K562 (cell line): ENCODE data around the gene RIPOR1. TPM values are rescaled to one million over a fixed set of nuclear protein-coding genes. Genes with fewer than 3 reads are reported as not detected.

ENCODE experiments used
- ATAC-seq: fragments of 200-7000 bp; cut with Tn5 transposase; 3 replicates; pipeline ENCODE4 v1.9.1; 2020; ENCODE audit warnings: moderate library complexity
- BruUV-seq: library from RNA; stranded (reverse); fragments of 400-500 nt; replicated peaks from 2 replicates; lab custom pipeline; 2021; lab: Mats Ljungman, UMichigan
- CTCF ChIA-PET: fragments of 300-600 bp; formaldehyde crosslinking; extraction: SDS; loops from one replicate; lab custom pipeline; 2021; ENCODE audit warnings: low intra/inter-chr PET ratio; lab: Yijun Ruan, JAX
- POLR2A ChIA-PET: fragments of 300-600, 350-650 bp; sonication (Branson Sonifier 250); formaldehyde crosslinking; extraction: SDS; loops from one replicate; lab custom pipeline; 2021; ENCODE audit warnings: antibody characterized with exemption, inconsistent platforms; lab: Yijun Ruan, JAX
- DNase-seq, 4 experiments: peaks; one replicate each; pipeline versions ENCODE4 v3.0.0 to v3.0.0-alpha.2; 2011 to 2018; ENCODE audit warnings: low spot score in 3 of 4, mixed read lengths in 3 of 4; ENCODE audit errors: extremely low read depth in 1 of 4
- FAIRE-seq: peaks from 2 replicates; lab custom pipeline; 2011; peaks lifted over from hg19 to GRCh38; lab: Jason Lieb, UNC
- H2AFZ ChIP-seq: 2 replicates; pipeline ENCODE4 v1.6.0; 2011; ENCODE audit warnings: low read depth, low read length, control low read depth, inconsistent platforms
- H3K27ac ChIP-seq: fragments of 200-600 bp; 3 replicates; pipeline ENCODE4 v1.8.0; 2011; ENCODE audit warnings: low read depth, mild to moderate bottlenecking, control low read depth, inconsistent platforms, low read length, moderate library complexity, mixed read lengths; ENCODE audit errors: extremely low read depth
- H3K27me3 ChIP-seq, 2 experiments: fragments of 300-600 bp in 1 of 2; 2 replicates in 1 of 2; 3 replicates in 1 of 2; pipeline versions ENCODE4 v1.6.0 to v1.8.0; 2011; ENCODE audit warnings: inconsistent platforms in 2 of 2, low read length in 2 of 2, mild to moderate bottlenecking in 1 of 2, mixed read lengths in 1 of 2, moderate library complexity in 1 of 2; ENCODE audit not compliant: control insufficient read depth in 2 of 2, insufficient read depth in 2 of 2
- H3K36me3 ChIP-seq: fragments of 300-600 bp; 3 replicates; pipeline ENCODE4 v1.8.0; 2011; ENCODE audit warnings: mild to moderate bottlenecking, low read length, inconsistent platforms; ENCODE audit not compliant: control insufficient read depth, insufficient read depth
- H3K4me1 ChIP-seq, 2 experiments: fragments of 200-600 bp in 1 of 2; replicated peaks in 1 of 2; 2 replicates in 1 of 2; 3 replicates in 1 of 2; pipeline versions ENCODE4 v1.5.1 to v1.8.0; 2011; ENCODE audit warnings: inconsistent platforms in 2 of 2, low read length in 2 of 2, mild to moderate bottlenecking in 1 of 2, mixed read lengths in 1 of 2, moderate library complexity in 1 of 2; ENCODE audit not compliant: control insufficient read depth in 2 of 2, insufficient read depth in 2 of 2
- H3K4me2 ChIP-seq: 2 replicates; pipeline ENCODE4 v1.6.1; 2011; ENCODE audit warnings: low read length, control low read depth, inconsistent platforms, mixed read lengths; ENCODE audit not compliant: insufficient read depth
- H3K4me3 ChIP-seq: fragments of 200-600 bp; sonication (generic), shearing (Covaris generic); 2 replicates; pipeline ENCODE4 v1.5.1; 2016; ENCODE audit warnings: control low read depth, inconsistent platforms
- H3K79me2 ChIP-seq: fragments of 200-600 bp; 3 replicates; pipeline ENCODE4 v1.8.0; 2011; ENCODE audit warnings: low read length, inconsistent platforms; ENCODE audit not compliant: control insufficient read depth, insufficient read depth
- H3K9ac ChIP-seq, 2 experiments: 2 replicates each; pipeline versions ENCODE4 v1.6.0 to v1.6.1; 2011; ENCODE audit warnings: low read depth in 2 of 2, low read length in 2 of 2, control low read depth in 1 of 2, inconsistent platforms in 1 of 2, mild to moderate bottlenecking in 1 of 2, mixed read lengths in 1 of 2; ENCODE audit not compliant: insufficient read depth in 1 of 2
- H3K9me1 ChIP-seq: one replicate; pipeline ENCODE4 v1.6.0; 2011; ENCODE audit warnings: inconsistent platforms, mild to moderate bottlenecking, low read length, moderate library complexity; ENCODE audit not compliant: control insufficient read depth, insufficient read depth
- H3K9me3 ChIP-seq: replicated peaks from 2 replicates; pipeline ENCODE4 v1.5.1; 2011; ENCODE audit warnings: low read depth, low read length, inconsistent platforms; ENCODE audit not compliant: control insufficient read depth, insufficient read depth
- H4K20me1 ChIP-seq: replicated peaks from 2 replicates; pipeline ENCODE4 v1.6.1; 2011; ENCODE audit warnings: low read length, inconsistent platforms, mixed read lengths; ENCODE audit not compliant: control insufficient read depth, insufficient read depth
- EP400 ChIP-seq: fragments of 450-650 bp; IDR thresholded peaks from 2 replicates; pipeline ENCODE4 v1.6.1; 2017; ENCODE audit warnings: antibody characterized with exemption, mild to moderate bottlenecking, moderate library complexity
- ERF ChIP-seq: fragments of 450-650 bp; formaldehyde crosslinking; IDR thresholded peaks from 2 replicates; pipeline ENCODE4 v1.4.0; 2020; ENCODE audit warnings: mild to moderate bottlenecking, mixed read lengths
- FOXK2 ChIP-seq, 2 experiments: fragments of 450-650 bp; IDR thresholded peaks in 1 of 2; conservative IDR thresholded peaks in 1 of 2; 2 replicates each; pipeline ENCODE4 v1.6.1; 2016; ENCODE audit warnings: low read depth in 2 of 2, mild to moderate bottlenecking in 1 of 2
- MYC ChIP-seq, 2 experiments: fragments of 250-450 bp in 1 of 2; sonication (Bioruptor Pico) in 1 of 2; IDR thresholded peaks; 2 replicates each; pipeline versions ENCODE4 v1.5.1 to v1.6.1; 2012 to 2021; ENCODE audit warnings: low read depth in 2 of 2, borderline replicate concordance in 1 of 2, improper control_type of control experiment in 1 of 2, low read length in 1 of 2, mild to moderate bottlenecking in 1 of 2, moderate library complexity in 1 of 2
- POLR2H ChIP-seq: IDR thresholded peaks from 2 replicates; pipeline ENCODE4 v1.6.1; 2016; ENCODE audit warnings: missing genetic modification characterization, low read depth, mild to moderate bottlenecking, control low read depth, missing compliant biosample characterization, moderate library complexity
- SMAD2 ChIP-seq: fragments of 150-350 bp; IDR thresholded peaks from 2 replicates; pipeline ENCODE4 v1.6.1; 2014; ENCODE audit warnings: low read depth, mild to moderate bottlenecking, low read length
- SRF ChIP-seq, 2 experiments: fragments of 250-450, 450-650 bp in 1 of 2; sonication (Bioruptor Pico) in 1 of 2; sonication (generic) in 1 of 2; formaldehyde crosslinking; IDR thresholded peaks; 2 replicates each; pipeline versions ENCODE4 v1.5.0 to v1.5.1; 2020 to 2022; ENCODE audit warnings: mild to moderate bottlenecking in 1 of 2, missing genetic modification reagents in 1 of 2
- STAG1 ChIP-seq: sonication (generic); formaldehyde crosslinking; IDR thresholded peaks from 2 replicates; pipeline ENCODE4 v1.5.0; 2020; ENCODE audit warnings: missing genetic modification reagents, borderline replicate concordance
- WGBS: fragments of 100-300 bp; shearing (Covaris generic); methylation state at CpG from one replicate; pipeline ENCODE4 v1.1.6; 2016; ENCODE audit warnings: low coverage, mixed read lengths; ENCODE audit not compliant: insufficient coverage; ENCODE audit errors: missing lambda C conversion rate; 5-methylcytosine and 5-hydroxymethylcytosine counted together
- in situ Hi-C: fragments of 300-500 bp; cut with MboI; formaldehyde crosslinking; loops from 4 replicates; pipeline ENCODE4 v1.15.0; 2018; ENCODE audit warnings: inconsistent platforms, mixed read lengths
- intact Hi-C: fragments of 100-400 bp; cut with micrococcal nuclease; formaldehyde crosslinking; loops from 2 replicates; pipeline ENCODE4 v1.14.2; 2022
- polyA plus RNA-seq, 8 experiments: library from polyadenylated mRNA; depleted of rRNA in 4 of 8; stranded (reverse) in 5 of 8; unstranded in 3 of 8; fragments of >200 nt; fragmentation: Nextera tagmentation in 2 of 8; fragmentation: Illumina TruSeq in 1 of 8; extraction: Ambion mirVana in 2 of 8; extraction: Trizol in 1 of 8; gene quantifications; 2 replicates each; pipeline versions ENCODE4 v1.2.1 to v1.2.3, GENCODE V29; 2011 to 2014; ENCODE audit warnings: inconsistent platforms in 1 of 8, missing spikeins in 1 of 8
- total RNA-seq, 7 experiments: library from RNA; depleted of rRNA in 6 of 7; stranded (reverse); fragments of >200 nt in 6 of 7; fragmentation: Illumina TruSeq in 2 of 7; extraction: Trizol in 2 of 7; gene quantifications; 2 replicates each; pipeline versions ENCODE4 v1.2.1 to v1.2.3, GENCODE V29; 2011 to 2021; ENCODE audit warnings: low replicate concordance in 1 of 7
- TF ChIP-seq, protein P1 (sequence below): fragments of 450-650 bp; conservative IDR thresholded peaks from 2 replicates; pipeline ENCODE4 v1.6.1; 2016; ENCODE audit warnings: missing genetic modification characterization, low read depth, mild to moderate bottlenecking, missing compliant biosample characterization, moderate library complexity
- TF ChIP-seq, protein P2 (sequence below): sonication (generic); formaldehyde crosslinking; IDR thresholded peaks from 2 replicates; pipeline ENCODE4 v1.8.0; 2023; ENCODE audit warnings: missing genetic modification reagents, mild to moderate bottlenecking, borderline replicate concordance

The RIPOR1 gene
- total and polyA plus RNA-seq, 9 of the 15 experiments (the other 6 are each of a cell fraction or from before 2014, with no cell fraction given) = 0.36 to 31.1 (median 3.0) TPM

GRCh38 chr16:67561501-67561823 lies 32.8 kb downstream of the RIPOR1 start (continued):
- TF ChIP-seq MYC (IDR thresholded peaks at IDR 0.05; ENCODE audit: low read depth, low read length) (no peak), MYC (CRISPR knock-in tag; IDR thresholded peaks at IDR 0.05; ENCODE audit: borderline replicate concordance, low read depth) (peak; percentile 20; the same call in 1 of the 2 replicates), SMAD2 (no peak)

- Histone ChIP-seq H3K9me1 (no peaks in the 10 kb centered on the region), H3K4me2 (peak overlapping the region; percentile 81), H3K79me2 (peaks cover 54% of the 10 kb centered on the region), H3K4me3 (peak overlapping the region; percentile 97), H4K20me1 (no peaks in the 10 kb centered on the region), H3K4me1 (peaks cover 15 to 27% of the 10 kb centered on the region in 2 experiments; a peak in 4 of 5 replicates), H2AFZ (peak overlapping the region; percentile 68), H3K9ac (peak overlapping the region; percentile 90 to 99), H3K36me3 (peaks cover 4% of the 10 kb centered on the region; the same call in 1 of the 3 replicates), H3K27ac (peak overlapping the region; percentile 99), H3K9me3 (no peaks in the 10 kb centered on the region), H3K27me3 (no peaks in the 10 kb centered on the region)
- FAIRE-seq (peak; percentile 76), DNase-seq (peak; percentile 93 to 98 (median 97)), ATAC-seq (peak; percentile 94)
- WGBS = 2% methylated on average over 29 of the region's 76 CpGs
- CTCF ChIA-PET = interaction anchor here (0.6 to 2.3 kb wide), 4 partner anchors 15 to 106 kb away, joined by 3 to 17 read pairs (median 6); partner anchors contain the start of gene CARMIL2
- in situ Hi-C loops (no loop called here), intact Hi-C loops (loop anchor here (2.0 to 5.0 kb wide), 3 partner anchors 41 to 105 kb away; partner anchors contain the start of genes C16orf86 and ENKD1)
- POLR2A ChIA-PET = interaction anchor here (0.6 to 3.2 kb wide), 19 partner anchors 10 to 1921 kb away, joined by 3 to 24 read pairs (median 4); partner anchors contain the start of genes ACD and PARD6A
- BruUV-seq = no TSS peak
- no peak for TF ChIP-seq ERF (CRISPR knock-in tag)
- TF ChIP-seq, protein P1, sequence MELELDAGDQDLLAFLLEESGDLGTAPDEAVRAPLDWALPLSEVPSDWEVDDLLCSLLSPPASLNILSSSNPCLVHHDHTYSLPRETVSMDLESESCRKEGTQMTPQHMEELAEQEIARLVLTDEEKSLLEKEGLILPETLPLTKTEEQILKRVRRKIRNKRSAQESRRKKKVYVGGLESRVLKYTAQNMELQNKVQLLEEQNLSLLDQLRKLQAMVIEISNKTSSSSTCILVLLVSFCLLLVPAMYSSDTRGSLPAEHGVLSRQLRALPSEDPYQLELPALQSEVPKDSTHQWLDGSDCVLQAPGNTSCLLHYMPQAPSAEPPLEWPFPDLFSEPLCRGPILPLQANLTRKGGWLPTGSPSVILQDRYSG (tag) = no peak
- peak; percentile 14; the same call in 1 of the 2 replicates for TF ChIP-seq EP400
- no peak for TF ChIP-seq STAG1 (CRISPR knock-in tag)
- TF ChIP-seq, protein P2, sequence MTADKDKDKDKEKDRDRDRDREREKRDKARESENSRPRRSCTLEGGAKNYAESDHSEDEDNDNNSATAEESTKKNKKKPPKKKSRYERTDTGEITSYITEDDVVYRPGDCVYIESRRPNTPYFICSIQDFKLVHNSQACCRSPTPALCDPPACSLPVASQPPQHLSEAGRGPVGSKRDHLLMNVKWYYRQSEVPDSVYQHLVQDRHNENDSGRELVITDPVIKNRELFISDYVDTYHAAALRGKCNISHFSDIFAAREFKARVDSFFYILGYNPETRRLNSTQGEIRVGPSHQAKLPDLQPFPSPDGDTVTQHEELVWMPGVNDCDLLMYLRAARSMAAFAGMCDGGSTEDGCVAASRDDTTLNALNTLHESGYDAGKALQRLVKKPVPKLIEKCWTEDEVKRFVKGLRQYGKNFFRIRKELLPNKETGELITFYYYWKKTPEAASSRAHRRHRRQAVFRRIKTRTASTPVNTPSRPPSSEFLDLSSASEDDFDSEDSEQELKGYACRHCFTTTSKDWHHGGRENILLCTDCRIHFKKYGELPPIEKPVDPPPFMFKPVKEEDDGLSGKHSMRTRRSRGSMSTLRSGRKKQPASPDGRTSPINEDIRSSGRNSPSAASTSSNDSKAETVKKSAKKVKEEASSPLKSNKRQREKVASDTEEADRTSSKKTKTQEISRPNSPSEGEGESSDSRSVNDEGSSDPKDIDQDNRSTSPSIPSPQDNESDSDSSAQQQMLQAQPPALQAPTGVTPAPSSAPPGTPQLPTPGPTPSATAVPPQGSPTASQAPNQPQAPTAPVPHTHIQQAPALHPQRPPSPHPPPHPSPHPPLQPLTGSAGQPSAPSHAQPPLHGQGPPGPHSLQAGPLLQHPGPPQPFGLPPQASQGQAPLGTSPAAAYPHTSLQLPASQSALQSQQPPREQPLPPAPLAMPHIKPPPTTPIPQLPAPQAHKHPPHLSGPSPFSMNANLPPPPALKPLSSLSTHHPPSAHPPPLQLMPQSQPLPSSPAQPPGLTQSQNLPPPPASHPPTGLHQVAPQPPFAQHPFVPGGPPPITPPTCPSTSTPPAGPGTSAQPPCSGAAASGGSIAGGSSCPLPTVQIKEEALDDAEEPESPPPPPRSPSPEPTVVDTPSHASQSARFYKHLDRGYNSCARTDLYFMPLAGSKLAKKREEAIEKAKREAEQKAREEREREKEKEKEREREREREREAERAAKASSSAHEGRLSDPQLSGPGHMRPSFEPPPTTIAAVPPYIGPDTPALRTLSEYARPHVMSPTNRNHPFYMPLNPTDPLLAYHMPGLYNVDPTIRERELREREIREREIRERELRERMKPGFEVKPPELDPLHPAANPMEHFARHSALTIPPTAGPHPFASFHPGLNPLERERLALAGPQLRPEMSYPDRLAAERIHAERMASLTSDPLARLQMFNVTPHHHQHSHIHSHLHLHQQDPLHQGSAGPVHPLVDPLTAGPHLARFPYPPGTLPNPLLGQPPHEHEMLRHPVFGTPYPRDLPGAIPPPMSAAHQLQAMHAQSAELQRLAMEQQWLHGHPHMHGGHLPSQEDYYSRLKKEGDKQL (CRISPR knock-in tag) = no peak
- TF ChIP-seq SRF (CRISPR knock-in tag; IDR thresholded peaks at IDR 0.05) = peak in 1 of 2 experiments; percentile 85; a peak in 2 of 4 replicates
- peak; percentile 62 for TF ChIP-seq POLR2H (tag)
- TF ChIP-seq FOXK2 (conservative IDR thresholded peaks at IDR 0.05 in 1 of 2, IDR thresholded peaks at IDR 0.05 in 1 of 2; ENCODE audit: low read depth in 2 of 2) = no peak
These were observed 33.3 kb downstream of the RIPOR1 start for GRCh38 chr16:67561824-67562525.
